ENCODE data around the gene DNAJC8.

The DNAJC8 gene

DNA sequence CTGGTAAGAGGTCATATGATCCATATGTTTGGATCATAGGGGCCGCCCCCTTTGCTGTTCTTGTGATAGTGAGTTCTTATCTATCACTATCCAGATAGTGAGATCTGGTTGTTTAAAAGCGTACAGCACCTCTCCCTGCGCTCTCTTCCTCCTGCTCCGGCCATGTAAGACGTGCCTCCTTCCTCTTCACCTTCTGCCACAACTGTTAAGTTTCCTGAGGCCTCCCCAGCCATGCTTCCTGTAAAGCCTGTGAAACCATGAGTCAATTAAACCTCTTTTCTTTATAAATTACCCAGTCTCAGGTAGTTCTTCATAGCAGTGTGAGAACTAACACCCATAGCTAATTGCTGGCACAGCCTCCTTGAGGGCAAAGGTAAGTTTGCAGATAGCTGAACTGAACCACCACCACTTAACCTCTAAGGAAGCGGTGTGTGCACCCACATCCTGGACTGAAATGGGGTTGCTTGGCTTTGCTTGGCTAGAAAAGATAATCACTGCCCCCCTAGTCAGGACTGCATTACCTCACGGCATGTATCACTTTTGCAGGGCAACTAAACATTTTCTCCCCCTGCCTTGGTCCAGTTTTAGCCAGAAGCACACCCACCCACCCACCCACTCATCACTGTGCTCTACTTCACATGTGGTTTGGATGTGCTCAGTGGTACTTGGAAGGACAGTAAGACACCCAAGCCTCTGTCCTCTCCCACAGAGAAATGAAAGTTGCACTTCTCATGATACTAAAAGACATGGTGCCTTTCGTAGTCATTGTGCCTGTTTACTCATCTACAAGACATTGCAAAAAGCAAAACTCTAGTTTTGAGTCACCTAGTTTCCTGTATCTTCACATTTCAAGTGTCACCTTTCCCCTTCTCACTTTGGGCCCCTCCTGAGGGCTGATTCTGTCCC lies 33.2 kb downstream of the DNAJC8 start:
- DNase-seq (ENCODE audit: low spot score): no peak

DNA sequence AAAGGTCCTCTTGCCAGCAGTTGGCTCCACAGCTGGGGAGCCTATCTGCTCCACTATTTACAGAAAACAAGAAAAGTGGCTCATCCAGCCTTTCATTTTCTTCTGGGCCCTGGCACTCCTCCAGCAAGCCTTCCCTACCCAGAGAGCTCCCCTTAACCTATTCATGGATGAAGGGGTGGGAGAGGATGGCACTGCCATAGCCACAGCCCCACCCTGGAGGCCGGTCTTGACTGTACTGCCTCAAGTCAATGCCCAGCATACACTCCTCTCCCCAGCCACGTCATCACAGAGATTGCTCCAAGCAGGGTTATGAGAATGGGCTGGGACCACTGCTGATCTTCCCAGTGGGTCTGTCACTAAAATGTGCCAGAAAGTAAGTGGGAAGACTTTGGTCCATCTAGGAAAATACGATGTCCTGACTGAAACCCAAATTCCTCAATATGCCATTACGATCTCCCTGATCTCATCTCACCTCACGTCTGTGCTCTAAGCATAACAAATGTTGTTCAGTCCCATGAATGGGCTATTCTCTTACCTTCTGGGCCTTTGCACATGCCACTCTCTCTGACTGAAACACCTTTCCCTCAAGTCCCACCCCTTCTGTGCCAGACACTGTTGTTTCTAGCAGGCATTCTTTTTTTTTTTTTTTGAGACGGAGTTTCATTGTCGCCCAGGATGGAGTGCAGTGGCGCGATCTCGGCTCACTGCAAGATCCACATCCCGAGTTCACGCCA lies 35.0 kb downstream of the DNAJC8 start:
- no peak for DNase-seq (ENCODE audit: low spot score)

DNA sequence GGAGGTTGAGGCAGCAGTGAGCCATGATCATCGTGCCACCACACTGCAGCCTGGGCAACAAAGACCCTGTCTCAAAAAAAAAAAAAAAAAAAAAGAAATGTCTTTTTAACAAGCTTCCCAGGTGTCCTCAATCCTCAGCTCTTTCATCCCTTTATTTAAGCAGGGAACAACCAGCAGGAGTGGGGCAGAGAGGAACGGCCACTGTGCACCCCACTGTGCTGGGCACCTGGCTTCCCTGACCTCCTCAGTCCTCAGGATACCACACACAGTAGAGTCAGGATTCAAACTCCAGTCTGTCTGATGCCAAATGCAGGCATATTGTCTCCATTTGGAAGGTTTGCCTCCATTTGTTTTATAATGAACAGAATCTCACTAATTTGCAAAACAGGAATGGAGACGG lies 36.5 kb downstream of the DNAJC8 start:
- DNase-seq (ENCODE audit: low spot score): no peak

DNA sequence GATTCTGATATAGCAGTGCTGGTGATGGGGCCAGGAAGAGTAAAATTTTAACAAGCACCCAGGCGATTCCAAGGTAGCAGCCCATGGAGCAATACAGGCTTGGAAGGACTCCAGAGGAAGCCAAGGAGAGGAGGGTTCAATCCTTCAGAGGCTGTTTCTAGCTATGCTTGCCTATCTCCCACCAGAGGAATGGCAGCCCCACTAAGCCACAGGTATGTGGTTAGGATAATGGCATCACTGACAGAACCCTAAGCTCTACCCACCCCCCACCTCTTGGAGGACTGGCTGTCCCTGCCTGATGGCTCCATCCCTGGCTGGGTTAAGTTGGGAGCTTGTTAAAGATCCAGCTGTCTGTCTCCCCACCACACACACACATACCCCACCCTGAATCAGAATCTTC lies 37.0 kb downstream of the DNAJC8 start:
- no peak for DNase-seq (ENCODE audit: low spot score)

DNA sequence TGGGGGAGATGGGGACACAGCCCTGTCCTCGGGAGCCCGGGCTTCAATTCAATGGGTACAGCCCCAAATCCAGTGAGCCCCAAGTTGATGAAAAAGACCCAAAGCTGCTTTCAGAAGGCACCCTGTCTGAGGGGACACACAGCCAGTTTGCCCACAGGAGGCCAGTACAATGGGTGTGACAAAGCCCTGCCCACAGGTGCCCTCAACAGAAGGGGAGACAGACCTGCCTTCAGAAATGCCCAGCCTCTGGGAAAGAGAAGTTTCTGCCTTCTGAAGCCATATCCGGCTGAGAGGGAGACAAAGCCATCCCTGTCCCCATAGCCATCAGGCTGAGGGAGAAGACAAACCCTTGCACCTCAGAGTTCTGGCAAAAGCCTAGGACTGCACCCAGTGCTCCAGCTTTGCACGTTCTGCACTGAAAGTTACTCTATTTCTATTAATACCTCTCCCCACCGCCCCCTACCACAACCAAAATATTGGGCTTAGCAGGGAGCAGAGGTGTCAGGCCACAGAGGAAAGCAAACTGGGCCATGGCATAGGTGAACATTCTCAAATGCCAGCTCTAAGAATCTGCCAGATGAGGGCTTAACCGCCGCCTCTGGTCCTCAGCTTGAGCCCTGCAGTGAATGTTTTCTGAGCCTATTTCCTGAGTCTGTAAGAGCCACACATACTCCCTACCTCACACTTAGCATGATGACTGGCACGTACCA lies 38.3 kb downstream of the DNAJC8 start:
- no peak for DNase-seq (ENCODE audit: low spot score)

- DNase-seq (ENCODE audit: low spot score): no peak
Measured at GRCh38 chr1:28193701-28194161, 39.1 kb downstream of the DNAJC8 start.

GRCh38 chr1:28190996-28191645 lies 41.7 kb downstream of the DNAJC8 start:
- no peak for DNase-seq (ENCODE audit: low spot score)

- DNase-seq (ENCODE audit: low spot score): no peak
Measured at GRCh38 chr1:28190337-28190979, 42.4 kb downstream of the DNAJC8 start.

GRCh38 chr1:28185071-28185470 lies 47.8 kb downstream of the DNAJC8 start:
- no peak for DNase-seq (ENCODE audit: low spot score)

DNA sequence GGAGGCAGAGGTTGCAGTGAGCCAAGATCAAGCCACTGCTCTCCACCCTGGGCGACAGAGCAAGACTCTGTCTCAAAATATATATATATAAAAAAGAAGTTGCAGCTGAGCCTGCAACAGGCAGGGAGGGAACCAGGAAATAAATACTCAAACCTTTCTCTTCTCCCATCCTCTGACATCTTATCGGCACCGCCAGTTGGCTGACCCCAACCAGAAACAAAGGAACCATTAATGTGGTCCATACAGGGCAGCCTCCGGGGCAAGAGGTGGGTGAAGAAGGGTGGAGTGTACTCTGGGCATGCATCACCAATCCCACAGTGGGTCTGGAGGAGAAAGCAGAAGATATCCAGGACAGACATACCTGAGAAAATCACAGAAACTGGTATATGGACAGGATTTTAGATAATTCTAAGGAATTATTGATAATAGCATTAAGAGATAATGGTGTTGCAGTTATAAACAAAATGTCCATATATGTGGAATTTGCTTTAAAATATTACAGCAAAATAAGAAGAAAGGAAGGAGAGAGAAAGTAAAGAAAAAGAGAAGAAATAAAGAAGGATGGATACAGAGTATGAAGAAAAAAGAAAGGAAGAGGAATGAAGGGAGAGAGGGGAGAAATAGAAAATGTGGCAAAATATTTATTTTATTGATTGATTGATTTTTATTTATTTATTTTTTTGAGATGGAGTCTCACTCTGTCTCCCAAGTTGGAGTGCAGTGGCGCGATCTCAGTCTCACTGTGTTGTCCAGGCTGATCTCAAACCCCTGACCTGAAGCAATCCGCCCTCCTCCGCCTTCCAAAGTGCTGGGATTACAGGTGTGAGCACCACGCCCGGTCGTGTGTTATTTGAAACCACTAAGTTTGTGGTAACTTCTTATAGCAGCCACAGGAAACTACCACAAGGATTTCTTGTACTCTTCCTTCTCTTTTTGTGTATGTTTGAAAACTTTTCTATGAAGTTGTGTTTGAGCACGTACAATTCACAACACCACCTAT lies 52.2 kb downstream of the DNAJC8 start:
- no peak for DNase-seq (ENCODE audit: low spot score)

- DNase-seq (ENCODE audit: low spot score): no peak
Measured at GRCh38 chr1:28178690-28179485, 53.9 kb downstream of the DNAJC8 start.

- no peak for DNase-seq (ENCODE audit: low spot score)
Measured at GRCh38 chr1:28176492-28177470, 56.0 kb downstream of the DNAJC8 start, which contains the start of gene PTAFR. Gene PTAFR (minus strand): TSS chr1:28176690. CDS start chr1:28151021, 25,669 bp downstream.

DNA sequence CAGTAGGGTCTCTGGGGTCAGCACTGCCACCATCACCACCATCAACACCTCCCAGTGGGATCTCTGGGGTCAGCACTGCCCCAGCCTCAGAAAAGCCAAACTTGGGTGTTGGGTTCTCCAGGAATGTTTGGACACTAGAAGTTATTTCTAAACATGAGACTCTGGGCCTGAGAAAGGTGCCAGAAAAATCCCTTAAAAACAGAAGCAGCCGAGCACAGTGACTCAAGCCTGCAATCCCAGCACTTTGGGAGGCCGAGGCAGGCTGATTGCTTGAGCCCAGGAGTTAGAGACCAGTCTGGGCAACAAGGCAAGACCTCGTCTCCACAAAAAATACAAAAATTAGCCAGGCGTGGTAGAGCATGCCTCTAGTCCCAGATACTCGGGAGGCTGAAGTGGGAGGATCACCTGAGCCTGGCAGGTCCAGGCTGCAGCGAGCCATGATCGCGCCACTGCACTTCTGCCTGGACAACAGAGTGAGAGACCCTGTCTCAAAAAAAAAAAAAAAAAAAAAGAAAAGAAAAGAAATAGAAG lies 56.8 kb downstream of the DNAJC8 start:
- DNase-seq (ENCODE audit: low spot score): no peak

GRCh38 chr1:28173980-28174297 lies 58.9 kb downstream of the DNAJC8 start:
- DNase-seq (ENCODE audit: low spot score): peak; percentile 74

GRCh38 chr1:28173151-28173979 lies 59.5 kb downstream of the DNAJC8 start:
- DNase-seq (ENCODE audit: low spot score): no peak

GRCh38 chr1:28172713-28173150 lies 60.1 kb downstream of the DNAJC8 start:
- no peak for DNase-seq (ENCODE audit: low spot score)

DNA sequence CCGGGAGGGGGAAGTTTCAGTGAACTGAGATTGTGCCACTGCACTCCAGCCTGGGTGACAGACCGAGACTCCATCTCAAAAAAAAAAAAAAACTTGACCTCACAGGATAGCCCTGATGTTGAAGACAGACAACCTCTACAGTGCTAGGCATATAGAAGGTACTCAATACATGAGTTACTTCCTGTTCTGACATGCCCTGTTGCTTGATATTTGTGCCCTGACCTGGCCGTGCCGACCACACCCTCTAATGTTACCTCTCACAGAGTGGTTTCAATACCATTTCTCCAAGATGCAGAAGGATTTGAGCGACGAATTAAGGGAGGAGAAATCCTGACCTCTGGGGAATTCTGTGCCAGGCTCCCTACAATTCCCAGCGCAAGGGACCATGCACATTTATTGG lies 61.6 kb downstream of the DNAJC8 start:
- no peak for DNase-seq (ENCODE audit: low spot score)
